Karpas-422 (cell line): ENCODE data around the gene CCDC85A. TPM values are rescaled to one million over a fixed set of nuclear protein-coding genes. Genes with fewer than 3 reads are reported as not detected.

ENCODE experiments used
- DNase-seq: peaks from one replicate; pipeline ENCODE4 v3.0.0-alpha.2; 2015
- H2AFZ ChIP-seq: fragments of 200-600 bp; sonication (generic); 2 replicates; pipeline ENCODE4 v1.6.1; 2014; ENCODE audit warnings: antibody characterized with exemption, low read length, mixed read lengths
- H3K27ac ChIP-seq: fragments of 200-600 bp; sonication (generic); 2 replicates; pipeline ENCODE4 v1.5.1; 2014; ENCODE audit warnings: mild to moderate bottlenecking, low read length, moderate library complexity
- H3K27me3 ChIP-seq: fragments of 200-600 bp; sonication (generic); 2 replicates; pipeline ENCODE4 v1.6.1; 2014; ENCODE audit warnings: low read length, mixed read lengths
- H3K36me3 ChIP-seq: fragments of 200-600 bp; sonication (generic); 2 replicates; pipeline ENCODE4 v1.6.1; 2014; ENCODE audit warnings: low read length, mixed read lengths; ENCODE audit not compliant: insufficient read depth
- H3K4me1 ChIP-seq: fragments of 200-600 bp; sonication (generic); 2 replicates; pipeline ENCODE4 v1.6.1; 2014; ENCODE audit warnings: mild to moderate bottlenecking, low read length, mixed read lengths
- H3K4me2 ChIP-seq: fragments of 200-600 bp; sonication (generic); 2 replicates; pipeline ENCODE4 v1.6.1; 2014; ENCODE audit warnings: low read length, low read depth, mild to moderate bottlenecking; ENCODE audit not compliant: poor library complexity, severe bottlenecking
- H3K4me3 ChIP-seq: fragments of 200-600 bp; sonication (generic); 2 replicates; pipeline ENCODE4 v1.5.1; 2014; ENCODE audit warnings: mild to moderate bottlenecking, antibody characterized with exemption, low read length, mixed read lengths
- H3K79me2 ChIP-seq: fragments of 200-600 bp; sonication (generic); 2 replicates; pipeline ENCODE4 v1.6.1; 2014; ENCODE audit warnings: mild to moderate bottlenecking, low read length, mixed read lengths
- H3K9ac ChIP-seq: fragments of 200-600 bp; sonication (generic); 2 replicates; pipeline ENCODE4 v1.6.0; 2014; ENCODE audit warnings: low read length
- H3K9me2 ChIP-seq: fragments of 200-600 bp; sonication (generic), shearing (Covaris generic); replicated peaks from 2 replicates; pipeline ENCODE4 v1.6.0; 2014; ENCODE audit warnings: mild to moderate bottlenecking, low read length, moderate library complexity; ENCODE audit not compliant: insufficient read depth
- H3K9me3 ChIP-seq: fragments of 300-700, 200-600 bp; sonication (generic); 2 replicates; pipeline ENCODE4 v1.6.1; 2014; ENCODE audit warnings: low read length, mixed read lengths
- H4K20me1 ChIP-seq: fragments of 200-600 bp; sonication (generic); 2 replicates; pipeline ENCODE4 v1.6.1; 2014; ENCODE audit warnings: mild to moderate bottlenecking, antibody characterized with exemption, low read length, low read depth; ENCODE audit not compliant: insufficient read depth
- total RNA-seq: library from RNA; depleted of rRNA; stranded (reverse); fragments of >200 nt; shearing (Covaris generic); gene quantifications from 2 replicates; pipeline ENCODE4 v1.2.3, GENCODE V29; 2014; ENCODE audit warnings: low replicate concordance

Gene CCDC85A
- total RNA-seq, 1 experiment from 2014 or later = not detected

DNA sequence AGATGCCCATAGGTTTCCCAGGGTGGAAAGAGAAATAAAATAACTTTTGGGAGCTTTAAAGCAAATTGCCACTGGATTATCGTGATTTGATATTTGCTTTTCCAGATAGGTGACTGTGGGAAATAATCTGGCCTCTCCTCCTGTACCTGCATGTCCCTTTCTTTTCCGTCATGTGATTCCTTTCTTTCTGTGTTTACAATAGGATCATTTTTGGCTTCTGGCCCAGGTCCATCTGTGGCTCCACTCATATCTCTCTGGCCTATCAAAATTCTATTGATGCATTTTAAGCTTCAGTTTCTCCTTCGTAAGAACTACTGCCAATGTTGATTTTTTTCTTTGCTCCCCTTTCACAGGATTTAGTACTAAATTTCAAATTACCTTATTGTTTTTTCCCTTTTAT, 153.6 kb downstream of the CCDC85A start:
- no peaks in the 10 kb centered on the region for H3K9me2 ChIP-seq
- no peak for DNase-seq
- no peaks in the 10 kb centered on the region for H3K9me3 ChIP-seq
- no peaks in the 10 kb centered on the region for H4K20me1 ChIP-seq
- no peaks in the 10 kb centered on the region for H3K36me3 ChIP-seq
- no peak overlapping the region for H3K4me2 ChIP-seq
- H3K4me1 ChIP-seq = no peaks in the 10 kb centered on the region
- no peak overlapping the region for H3K27ac ChIP-seq
- H3K79me2 ChIP-seq = no peaks in the 10 kb centered on the region
- H3K9ac ChIP-seq = no peak overlapping the region
- no peaks in the 10 kb centered on the region for H3K27me3 ChIP-seq
- H3K4me3 ChIP-seq = no peak overlapping the region
- no peak overlapping the region for H2AFZ ChIP-seq

DNA sequence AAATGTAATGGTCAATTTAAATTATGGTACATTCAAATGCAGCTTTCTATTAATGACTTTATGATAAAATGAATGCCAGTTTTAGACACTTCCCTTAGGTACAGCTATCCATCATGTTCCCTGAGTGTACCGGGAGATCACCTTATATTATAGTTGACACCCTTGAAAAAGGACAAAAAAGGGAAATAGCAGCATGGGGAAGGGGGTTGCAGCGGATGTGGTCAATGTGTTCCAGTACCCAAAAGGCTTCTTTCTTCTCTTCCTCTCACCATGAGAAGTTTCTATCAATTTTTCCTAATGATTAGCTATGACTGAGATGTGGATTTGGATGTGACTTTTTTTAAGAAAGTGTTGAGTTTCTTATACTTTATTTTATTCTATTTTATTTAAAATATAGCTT, 154.4 kb downstream of the CCDC85A start:
- Histone ChIP-seq H2AFZ (no peak overlapping the region), H3K27ac (no peak overlapping the region), H3K4me2 (no peak overlapping the region), H3K4me1 (no peaks in the 10 kb centered on the region), H3K4me3 (no peak overlapping the region), H4K20me1 (no peaks in the 10 kb centered on the region), H3K9me3 (no peaks in the 10 kb centered on the region), H3K27me3 (no peaks in the 10 kb centered on the region), H3K79me2 (no peaks in the 10 kb centered on the region), H3K9me2 (no peaks in the 10 kb centered on the region), H3K36me3 (no peaks in the 10 kb centered on the region), H3K9ac (no peak overlapping the region)
- no peak for DNase-seq

GRCh38 chr2:56344771-56345170, 161.0 kb downstream of the CCDC85A start:
- peaks cover 10% of the 10 kb centered on the region for H3K4me1 ChIP-seq
- no peak overlapping the region for H3K9ac ChIP-seq
- H3K27me3 ChIP-seq = no peaks in the 10 kb centered on the region
- H3K36me3 ChIP-seq = no peaks in the 10 kb centered on the region
- H3K9me2 ChIP-seq = no peaks in the 10 kb centered on the region
- no peak overlapping the region for H3K27ac ChIP-seq
- no peak overlapping the region for H3K4me2 ChIP-seq
- DNase-seq = no peak
- no peaks in the 10 kb centered on the region for H4K20me1 ChIP-seq
- no peaks in the 10 kb centered on the region for H3K79me2 ChIP-seq
- no peaks in the 10 kb centered on the region for H3K9me3 ChIP-seq
- H2AFZ ChIP-seq = no peak overlapping the region
- H3K4me3 ChIP-seq = no peak overlapping the region

GRCh38 chr2:56347881-56348280, 164.1 kb downstream of the CCDC85A start:
- Histone ChIP-seq H3K27me3 (no peaks in the 10 kb centered on the region), H3K4me1 (peaks cover 10% of the 10 kb centered on the region), H3K27ac (no peak overlapping the region), H2AFZ (no peak overlapping the region), H3K36me3 (no peaks in the 10 kb centered on the region), H3K79me2 (no peaks in the 10 kb centered on the region), H3K9ac (no peak overlapping the region), H4K20me1 (no peaks in the 10 kb centered on the region), H3K9me3 (no peaks in the 10 kb centered on the region), H3K4me2 (no peak overlapping the region), H3K9me2 (no peaks in the 10 kb centered on the region), H3K4me3 (no peak overlapping the region)
- no peak for DNase-seq

- Histone ChIP-seq H4K20me1 (no peaks in the 10 kb centered on the region), H3K27me3 (no peaks in the 10 kb centered on the region), H3K36me3 (no peaks in the 10 kb centered on the region), H3K4me1 (peaks cover 10% of the 10 kb centered on the region), H3K79me2 (no peaks in the 10 kb centered on the region), H3K4me3 (no peak overlapping the region), H3K9ac (no peak overlapping the region), H3K9me2 (no peaks in the 10 kb centered on the region), H3K9me3 (no peaks in the 10 kb centered on the region), H3K4me2 (no peak overlapping the region), H2AFZ (no peak overlapping the region), H3K27ac (no peak overlapping the region)
- DNase-seq = no peak
Observed at GRCh38 chr2:56348392-56349210, 164.8 kb downstream of the CCDC85A start.

- no peaks in the 10 kb centered on the region for H3K36me3 ChIP-seq
- H3K4me3 ChIP-seq = no peak overlapping the region
- no peaks in the 10 kb centered on the region for H3K79me2 ChIP-seq
- H3K4me2 ChIP-seq = no peak overlapping the region
- no peaks in the 10 kb centered on the region for H3K9me3 ChIP-seq
- no peaks in the 10 kb centered on the region for H3K9me2 ChIP-seq
- H3K27me3 ChIP-seq = no peaks in the 10 kb centered on the region
- no peaks in the 10 kb centered on the region for H3K4me1 ChIP-seq
- no peak overlapping the region for H2AFZ ChIP-seq
- no peak for DNase-seq
- no peak overlapping the region for H3K9ac ChIP-seq
- no peaks in the 10 kb centered on the region for H4K20me1 ChIP-seq
- H3K27ac ChIP-seq = no peak overlapping the region
Observed at GRCh38 chr2:56357655-56358295, 174.0 kb downstream of the CCDC85A start.

- Histone ChIP-seq H2AFZ (no peak overlapping the region), H3K9ac (no peak overlapping the region), H3K9me2 (no peaks in the 10 kb centered on the region)
Observed at GRCh38 chr2:56361844-56362243, 178.1 kb downstream of the CCDC85A start.

DNA sequence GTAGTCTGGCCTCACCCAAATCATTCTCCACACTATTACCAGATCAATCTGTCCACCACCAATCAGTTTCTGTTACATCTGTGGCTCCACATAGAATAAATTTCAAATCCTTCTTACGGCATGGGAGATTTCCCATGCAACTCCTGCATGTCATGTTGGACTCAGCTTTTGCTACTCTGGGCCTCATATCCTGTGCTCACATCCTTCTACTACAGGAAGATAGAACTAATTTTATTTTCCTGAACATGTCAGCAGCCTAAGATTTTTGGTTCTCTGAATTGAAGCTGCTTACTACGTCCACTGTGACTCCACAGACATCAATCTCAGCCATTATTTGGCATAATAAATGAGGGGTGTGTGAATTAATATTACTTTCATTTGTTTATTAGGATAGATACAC, 181.1 kb downstream of the CCDC85A start:
- no peak for DNase-seq
- Histone ChIP-seq H3K9ac (no peak overlapping the region), H3K27ac (no peak overlapping the region), H3K9me2 (no peaks in the 10 kb centered on the region), H3K4me3 (no peak overlapping the region), H3K4me1 (no peaks in the 10 kb centered on the region), H3K79me2 (no peaks in the 10 kb centered on the region), H4K20me1 (no peaks in the 10 kb centered on the region), H2AFZ (no peak overlapping the region), H3K9me3 (no peaks in the 10 kb centered on the region), H3K27me3 (no peaks in the 10 kb centered on the region), H3K4me2 (no peak overlapping the region), H3K36me3 (no peaks in the 10 kb centered on the region)

More at GRCh38 chr2:56361844-56362243, 178.1 kb downstream of the CCDC85A start:
- Histone ChIP-seq H4K20me1 (no peaks in the 10 kb centered on the region), H3K27me3 (no peaks in the 10 kb centered on the region), H3K4me1 (no peaks in the 10 kb centered on the region), H3K36me3 (no peaks in the 10 kb centered on the region), H3K4me3 (no peak overlapping the region), H3K27ac (no peak overlapping the region), H3K4me2 (no peak overlapping the region), H3K9me3 (no peaks in the 10 kb centered on the region), H3K79me2 (no peaks in the 10 kb centered on the region)
- no peak for DNase-seq
